Endothelial cell of umbilical vein (primary cell): ENCODE data around the gene SEC14L1. TPM values are rescaled to one million over a fixed set of nuclear protein-coding genes. Genes with fewer than 3 reads are reported as not detected.

Source experiments
- BruUV-seq: library from RNA; stranded (reverse); fragments of 400-500 nt; replicated peaks from 2 replicates; lab custom pipeline; 2021; lab: Mats Ljungman, UMichigan
- CTCF ChIA-PET: fragments of 300-600, 350-600 bp; sonication (Branson Sonifier 250); formaldehyde crosslinking; loops from one replicate; lab custom pipeline; 2021; ENCODE audit warnings: antibody characterized with exemption, inconsistent platforms; lab: Charles Lee
- POLR2A ChIA-PET: fragments of 300-600, 350-600 bp; sonication (Branson Sonifier 250); formaldehyde crosslinking; loops from one replicate; lab custom pipeline; 2021; ENCODE audit warnings: antibody characterized with exemption, inconsistent platforms; lab: Charles Lee
- DNase-seq: peaks from one replicate; pipeline ENCODE4 v3.0.0-alpha.2; 2011; ENCODE audit warnings: low read depth, low spot score
- FAIRE-seq: peaks from 2 replicates; lab custom pipeline; 2011; peaks lifted over from hg19 to GRCh38; lab: Jason Lieb, UNC
- H2AFZ ChIP-seq: 2 replicates; pipeline ENCODE4 v1.6.0; 2012; ENCODE audit warnings: low read depth, low read length, control low read depth, inconsistent platforms
- H3K27ac ChIP-seq: 2 replicates; pipeline ENCODE4 v1.5.1; 2011; ENCODE audit warnings: low read depth, mild to moderate bottlenecking, control low read depth, low read length, moderate library complexity; ENCODE audit not compliant: insufficient read depth
- H3K27me3 ChIP-seq, 2 experiments: 2 replicates each; pipeline versions ENCODE4 v1.6.0 to v1.6.1; 2011; ENCODE audit warnings: low read length in 2 of 2, mixed read lengths in 1 of 2; ENCODE audit not compliant: control insufficient read depth in 2 of 2, insufficient read depth in 2 of 2
- H3K36me3 ChIP-seq, 2 experiments: 2 replicates in 1 of 2; 3 replicates in 1 of 2; pipeline ENCODE4 v1.5.1; 2011; ENCODE audit warnings: low read length in 2 of 2, mild to moderate bottlenecking in 1 of 2, moderate library complexity in 1 of 2; ENCODE audit not compliant: control insufficient read depth in 2 of 2, insufficient read depth in 2 of 2; ENCODE audit errors: extremely low read depth in 1 of 2
- H3K4me1 ChIP-seq: 3 replicates; pipeline ENCODE4 v1.5.1; 2011; ENCODE audit warnings: mild to moderate bottlenecking, low read length; ENCODE audit not compliant: control insufficient read depth, insufficient read depth; ENCODE audit errors: extremely low read depth
- H3K4me2 ChIP-seq: 2 replicates; pipeline ENCODE4 v1.6.1; 2011; ENCODE audit warnings: low read length, control low read depth, mixed read lengths; ENCODE audit not compliant: insufficient read depth
- H3K4me3 ChIP-seq, 3 experiments: fragments of 200-600 bp in 1 of 3; sonication (generic), shearing (Covaris generic) in 1 of 3; replicated peaks in 1 of 3; 2 replicates each; pipeline ENCODE4 v1.5.1; 2011 to 2016; ENCODE audit warnings: control low read depth in 3 of 3, low read length in 3 of 3, mild to moderate bottlenecking in 2 of 3, inconsistent platforms in 1 of 3, low read depth in 1 of 3, moderate library complexity in 1 of 3; ENCODE audit not compliant: insufficient read depth in 1 of 3
- H3K79me2 ChIP-seq: 2 replicates; pipeline ENCODE4 v1.6.0; 2012; ENCODE audit warnings: low read length, inconsistent platforms; ENCODE audit not compliant: control insufficient read depth, insufficient read depth
- H3K9ac ChIP-seq: replicated peaks from 2 replicates; pipeline ENCODE3; 2011; ENCODE audit warnings: low read length, control low read depth; ENCODE audit not compliant: insufficient read depth; ENCODE audit errors: extremely low read depth
- H3K9me1 ChIP-seq: replicated peaks from 3 replicates; pipeline ENCODE4 v1.6.0; 2011; ENCODE audit warnings: mild to moderate bottlenecking, low read length; ENCODE audit not compliant: control insufficient read depth, insufficient read depth; ENCODE audit errors: extremely low read depth
- H3K9me3 ChIP-seq: replicated peaks from 2 replicates; pipeline ENCODE4 v1.5.1; 2012; ENCODE audit warnings: low read length, inconsistent platforms; ENCODE audit not compliant: control insufficient read depth, insufficient read depth
- H4K20me1 ChIP-seq: replicated peaks from 2 replicates; pipeline ENCODE3; 2011; ENCODE audit warnings: mild to moderate bottlenecking, low read length; ENCODE audit not compliant: control insufficient read depth, insufficient read depth; ENCODE audit errors: extremely low read depth
- EZH2 ChIP-seq: IDR thresholded peaks from 2 replicates; pipeline ENCODE4 v1.6.1; 2012; ENCODE audit warnings: borderline replicate concordance, low read depth, mild to moderate bottlenecking, moderate library complexity, low read length, inconsistent platforms; ENCODE audit not compliant: severe bottlenecking
- FOS ChIP-seq: IDR thresholded peaks from 2 replicates; pipeline ENCODE4 v1.6.1; 2011; ENCODE audit warnings: mild to moderate bottlenecking, low read length, moderate library complexity, borderline replicate concordance; ENCODE audit not compliant: insufficient read depth
- GATA2 ChIP-seq: IDR thresholded peaks from 2 replicates; pipeline ENCODE4 v1.7.0; 2011; ENCODE audit warnings: low read depth, mild to moderate bottlenecking, moderate library complexity, mixed read lengths, low read length; ENCODE audit not compliant: insufficient read length, insufficient read depth
- JUN ChIP-seq: IDR thresholded peaks from 2 replicates; pipeline ENCODE4 v1.6.1; 2011; ENCODE audit warnings: borderline replicate concordance, low read depth; ENCODE audit not compliant: insufficient read length, insufficient read depth
- POLR2A ChIP-seq: IDR thresholded peaks from 2 replicates; pipeline ENCODE4 v1.6.1; 2012; ENCODE audit warnings: low read depth, mild to moderate bottlenecking, control low read depth, low read length
- POLR2AphosphoS5 ChIP-seq: IDR thresholded peaks from 2 replicates; pipeline ENCODE4 v1.6.1; 2012; ENCODE audit warnings: low read depth, mild to moderate bottlenecking, control low read depth, low read length, moderate library complexity; ENCODE audit not compliant: insufficient read depth
- dilution Hi-C: fragments of 300-500 bp; cut with MboI; formaldehyde crosslinking; loops from one replicate; pipeline ENCODE4 v1.15.0; 2019; ENCODE audit warnings: low sequenced_read_pairs; ENCODE audit not compliant: extremely low pct_ligation_motif_present
- intact Hi-C: fragments of 100-400 bp; cut with micrococcal nuclease; formaldehyde crosslinking; loops from one replicate; pipeline ENCODE4 v1.10.0; 2022
- polyA plus RNA-seq, 4 experiments: library from polyadenylated mRNA; depleted of rRNA in 3 of 4; stranded (reverse) in 3 of 4; unstranded in 1 of 4; fragments of >200 nt; gene quantifications; 2 replicates each; pipeline versions ENCODE4 v1.2.1 to v1.2.3, GENCODE V29; 2011 to 2012; ENCODE audit warnings: missing spikeins in 1 of 4
- total RNA-seq: library from RNA; stranded (reverse); gene quantifications from 2 replicates; pipeline ENCODE4 v1.2.3, GENCODE V29; 2021
- TF ChIP-seq, protein P1 (sequence below): IDR thresholded peaks from 2 replicates; pipeline ENCODE4 v1.6.1; 2011; ENCODE audit not compliant: insufficient read depth, insufficient read length

The SEC14L1 gene
- total and polyA plus RNA-seq, 2 donors (not counting 3 experiments of a cell fraction or from before 2014, with no cell fraction given), result 215 to 631 TPM

DNA sequence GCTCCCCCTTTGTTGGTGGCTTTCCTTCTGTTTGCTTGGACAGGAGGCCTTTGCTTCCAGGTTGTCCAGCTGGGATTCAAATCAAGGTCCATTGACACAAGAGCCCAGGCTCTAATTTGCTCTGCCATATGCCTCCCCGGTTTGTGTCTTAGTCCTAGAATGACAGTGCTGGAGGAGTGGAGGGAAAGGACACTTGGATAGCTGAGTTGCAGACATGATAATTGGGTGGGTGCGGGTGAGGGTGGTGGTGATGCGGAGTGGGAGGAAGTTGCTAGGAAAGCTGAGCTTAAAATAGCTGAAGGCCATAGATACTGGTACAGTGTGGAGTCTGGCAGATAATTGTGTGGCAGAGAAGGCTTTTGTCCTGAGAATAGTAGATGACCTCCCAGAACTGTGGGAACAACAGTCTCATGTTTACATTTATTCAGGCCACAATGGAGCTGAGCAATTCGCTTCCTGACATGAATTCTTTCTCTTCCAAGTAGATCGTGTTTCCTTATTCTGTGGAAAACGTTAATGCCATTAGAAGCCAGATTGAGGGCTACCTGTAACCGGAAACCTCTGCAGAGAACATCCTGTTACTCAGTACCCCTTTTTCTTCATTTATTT is 23.8 kb downstream of the SEC14L1 start:
- TF ChIP-seq JUN, result peak; percentile 48
- TF ChIP-seq, protein P1, sequence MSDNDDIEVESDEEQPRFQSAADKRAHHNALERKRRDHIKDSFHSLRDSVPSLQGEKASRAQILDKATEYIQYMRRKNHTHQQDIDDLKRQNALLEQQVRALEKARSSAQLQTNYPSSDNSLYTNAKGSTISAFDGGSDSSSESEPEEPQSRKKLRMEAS, result no peak
- peak; percentile 73 for TF ChIP-seq POLR2AphosphoS5
- no peak for TF ChIP-seq EZH2
- TF ChIP-seq FOS, result peak; percentile 52
- no peak for TF ChIP-seq POLR2A
- peak; percentile 55 for TF ChIP-seq GATA2
- Histone ChIP-seq H3K9ac (peak overlapping the region; percentile 41), H3K79me2 (peaks cover 100% of the 10 kb centered on the region), H3K9me3 (no peaks in the 10 kb centered on the region), H3K36me3 (peaks cover 11 to 17% of the 10 kb centered on the region in 2 experiments), H2AFZ (no peak overlapping the region), H3K4me3 (peak overlapping the region in 1 of 3 experiments; percentile 25), H3K4me1 (peaks cover 71% of the 10 kb centered on the region), H3K9me1 (no peaks in the 10 kb centered on the region), H3K27ac (peak overlapping the region; percentile 88), H4K20me1 (peaks cover 8% of the 10 kb centered on the region), H3K4me2 (peak overlapping the region; percentile 52), H3K27me3 (no peaks in the 10 kb centered on the region)
- BruUV-seq, result TSS peak; percentile 89
- FAIRE-seq, result peak; percentile 75
- peak; percentile 93 for DNase-seq
- dilution Hi-C loops, result no loop called here
- intact Hi-C loops, result loop anchor here (1.0 to 5.0 kb wide), 3 partner anchors 11 to 43 kb away; no protein-coding TSS in a partner anchor
- POLR2A ChIA-PET, result interaction anchor here (1.2 kb wide), 1 partner anchor 8 kb away, joined by 6 read pairs; no protein-coding TSS in a partner anchor
- CTCF ChIA-PET, result interaction anchor here (0.6 to 1.7 kb wide), 7 partner anchors 10 to 76 kb away, joined by 3 to 7 read pairs (median 4); no protein-coding TSS in a partner anchor
